ENCODE results near the gene TMEM252.
A peak's percentile ranks its signal among the peaks of the same experiment; 100 is the strongest.

Gene TMEM252

DNA sequence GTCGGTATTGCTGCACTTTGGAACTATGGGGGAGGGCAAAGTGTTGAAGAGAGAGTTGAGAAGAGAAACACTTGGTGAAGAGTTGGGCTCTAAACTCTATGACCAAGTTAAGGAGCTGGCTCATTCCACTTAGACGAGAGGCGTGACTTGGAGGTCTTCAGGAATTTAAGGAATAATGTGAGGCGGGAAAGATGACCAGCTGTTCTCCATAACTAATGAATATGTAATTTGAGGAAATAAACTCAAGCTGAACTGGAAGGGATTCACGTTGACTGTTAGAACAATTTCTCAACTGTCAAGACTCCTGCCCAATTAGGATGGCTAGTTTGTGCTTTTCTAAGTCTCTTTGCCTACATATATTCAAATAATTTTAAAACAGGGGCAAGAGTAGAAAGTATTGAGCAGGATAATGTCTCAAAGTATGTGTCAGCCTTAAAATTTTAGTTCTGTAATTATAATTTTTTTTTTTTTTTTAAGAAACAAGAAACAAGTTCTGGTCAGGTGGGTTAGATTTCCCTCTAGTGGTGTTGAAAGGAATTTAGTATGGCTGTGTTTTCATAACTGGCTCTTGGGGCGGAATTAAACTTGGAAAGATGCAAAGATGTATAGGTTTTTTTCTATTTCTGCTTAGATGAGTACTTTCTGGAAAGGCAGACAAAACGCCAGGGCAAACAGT lies 33.4 kb downstream of the TMEM252 start:
- peak; percentile 9 for DNase-seq
- in situ Hi-C loops (cut with HindIII; ENCODE audit: low pct_ligation_motif_present, low pct_unique_long_range_greater_than_20kb, low sequenced_read_pairs): no loop called here

DNA sequence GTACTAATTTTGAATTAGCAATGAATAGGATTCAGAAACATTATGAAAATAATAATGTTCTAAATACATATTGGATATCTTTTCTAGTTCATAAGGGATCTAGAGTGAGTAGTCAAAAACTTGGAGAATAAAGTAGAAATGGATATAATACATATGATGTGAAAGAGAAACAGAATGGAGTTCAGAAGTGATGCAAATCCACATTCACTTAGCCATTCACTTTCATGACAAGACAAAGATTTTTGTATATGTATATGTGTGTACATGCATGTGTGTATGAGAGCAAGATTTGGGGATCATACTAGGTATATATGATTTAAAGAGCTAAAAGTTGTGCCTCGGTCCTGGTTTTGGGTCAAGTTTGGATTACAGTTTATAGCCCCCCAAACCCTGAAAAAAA lies 34.1 kb downstream of the TMEM252 start:
- in situ Hi-C loops (cut with HindIII; ENCODE audit: low pct_ligation_motif_present, low pct_unique_long_range_greater_than_20kb, low sequenced_read_pairs): no loop called here
- DNase-seq: no peak

- in situ Hi-C loops (cut with HindIII; ENCODE audit: low pct_ligation_motif_present, low pct_unique_long_range_greater_than_20kb, low sequenced_read_pairs): no loop called here
- no peak for DNase-seq
Observed at GRCh38 chr9:68505681-68506409, 34.8 kb downstream of the TMEM252 start.

DNA sequence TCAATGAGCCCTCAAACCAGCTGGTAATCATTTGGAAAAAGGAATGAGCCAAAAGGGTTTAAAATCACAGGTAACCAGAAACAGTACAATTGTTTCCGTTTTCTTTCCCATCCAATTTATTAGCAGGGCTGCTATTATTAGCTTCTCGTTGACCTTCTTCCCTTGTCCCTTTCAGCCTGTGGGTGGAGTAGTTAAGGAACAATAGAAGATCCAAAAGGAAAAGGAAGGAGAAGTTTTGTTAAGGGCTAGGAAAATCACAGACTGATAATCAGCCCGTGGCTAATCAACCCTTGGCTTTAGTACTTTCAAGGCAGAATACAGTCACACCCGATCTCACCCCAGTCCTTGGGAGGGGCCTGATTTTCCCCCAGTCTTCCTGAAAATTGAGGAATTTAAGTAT lies 38.4 kb downstream of the TMEM252 start:
- in situ Hi-C loops (cut with HindIII; ENCODE audit: low pct_ligation_motif_present, low pct_unique_long_range_greater_than_20kb, low sequenced_read_pairs): no loop called here
- no peak for DNase-seq

GRCh38 chr9:68500457-68501381 lies 40.0 kb downstream of the TMEM252 start:
- DNase-seq: no peak
- in situ Hi-C loops (cut with HindIII; ENCODE audit: low pct_ligation_motif_present, low pct_unique_long_range_greater_than_20kb, low sequenced_read_pairs): no loop called here

GRCh38 chr9:68498816-68499215 lies 41.9 kb downstream of the TMEM252 start:
- DNase-seq: no peak
- in situ Hi-C loops (cut with HindIII; ENCODE audit: low pct_ligation_motif_present, low pct_unique_long_range_greater_than_20kb, low sequenced_read_pairs): no loop called here

DNA sequence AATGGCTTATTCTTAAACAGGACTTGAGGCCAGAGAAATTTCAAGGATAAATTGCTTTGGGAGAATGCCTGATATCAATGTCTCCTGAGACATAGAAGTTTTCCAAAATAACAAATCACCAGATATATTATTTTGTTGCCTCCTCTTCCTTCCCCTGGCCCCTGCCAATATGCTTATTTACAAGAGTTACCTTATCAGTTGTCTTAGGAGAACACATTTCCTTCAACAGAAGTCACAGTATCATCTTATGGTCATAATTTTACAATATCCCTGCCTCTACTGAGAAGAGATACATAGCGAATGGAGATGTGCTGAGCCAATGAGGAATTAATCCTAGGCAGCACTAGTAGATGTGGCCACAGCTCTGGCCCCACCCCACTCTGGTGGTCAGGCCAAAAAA lies 43.1 kb downstream of the TMEM252 start:
- in situ Hi-C loops (cut with HindIII; ENCODE audit: low pct_ligation_motif_present, low pct_unique_long_range_greater_than_20kb, low sequenced_read_pairs): no loop called here
- DNase-seq: no peak

DNA sequence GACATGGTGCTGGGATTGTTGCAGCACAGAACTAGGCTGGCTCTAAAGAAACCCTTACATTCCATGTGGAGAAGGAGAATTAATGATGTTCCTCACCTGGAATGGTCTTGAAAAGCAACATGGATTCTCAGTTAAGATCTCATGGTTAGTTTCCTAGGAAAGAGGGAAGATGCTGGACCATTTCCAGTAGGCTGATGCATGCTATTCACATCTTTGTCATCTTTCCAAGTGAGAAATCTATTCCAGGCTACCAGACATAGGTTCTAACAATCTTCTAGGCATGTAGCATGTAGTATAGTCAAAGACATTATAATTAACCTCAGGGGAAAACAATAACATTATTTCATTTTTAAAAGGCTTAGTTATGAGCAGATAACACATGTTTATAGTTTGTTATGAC lies 44.3 kb downstream of the TMEM252 start:
- no peak for DNase-seq
- in situ Hi-C loops (cut with HindIII; ENCODE audit: low pct_ligation_motif_present, low pct_unique_long_range_greater_than_20kb, low sequenced_read_pairs): no loop called here

DNA sequence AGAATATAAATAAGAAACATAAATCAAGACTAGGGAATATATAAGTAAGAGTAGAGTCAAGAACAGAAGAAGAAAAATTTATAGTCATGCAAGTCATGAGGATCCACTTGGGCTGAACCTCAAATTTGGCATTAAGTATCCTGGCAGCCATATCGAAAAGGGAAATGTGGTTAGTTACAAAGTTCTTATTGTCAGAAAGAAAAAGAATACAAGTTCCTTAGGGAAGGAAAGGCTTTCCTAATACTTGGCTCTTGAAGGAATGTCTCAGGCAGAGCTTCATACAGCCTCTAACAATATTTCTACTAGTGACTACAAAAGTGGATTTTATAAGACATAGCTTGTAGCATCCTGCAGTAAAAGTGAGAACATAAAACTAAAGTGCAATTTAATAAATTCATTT lies 45.4 kb downstream of the TMEM252 start:
- in situ Hi-C loops (cut with HindIII; ENCODE audit: low pct_ligation_motif_present, low pct_unique_long_range_greater_than_20kb, low sequenced_read_pairs): no loop called here
- DNase-seq: no peak

GRCh38 chr9:68493958-68494577 lies 46.6 kb downstream of the TMEM252 start:
- DNase-seq: no peak
- in situ Hi-C loops (cut with HindIII; ENCODE audit: low pct_ligation_motif_present, low pct_unique_long_range_greater_than_20kb, low sequenced_read_pairs): no loop called here

DNA sequence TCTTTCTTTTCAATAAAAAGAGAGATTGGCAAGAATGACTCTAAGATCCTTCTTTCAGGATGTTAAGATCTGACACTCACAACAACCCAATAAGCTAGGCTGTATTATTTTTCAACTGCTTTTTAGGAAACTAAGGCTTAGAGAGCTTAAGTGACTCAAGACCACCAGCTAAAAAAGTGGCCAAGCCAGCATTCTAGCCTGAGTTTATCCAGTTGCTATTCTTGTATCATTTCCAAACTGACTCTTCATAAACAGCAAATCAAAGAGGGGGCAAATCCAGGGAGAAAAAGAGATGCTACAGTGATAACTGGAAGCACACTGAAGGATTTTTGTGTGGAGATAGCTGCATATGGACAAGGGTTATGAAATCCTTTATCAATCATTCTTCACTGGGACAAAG lies 47.1 kb downstream of the TMEM252 start:
- DNase-seq: no peak
- in situ Hi-C loops (cut with HindIII; ENCODE audit: low pct_ligation_motif_present, low pct_unique_long_range_greater_than_20kb, low sequenced_read_pairs): no loop called here

DNA sequence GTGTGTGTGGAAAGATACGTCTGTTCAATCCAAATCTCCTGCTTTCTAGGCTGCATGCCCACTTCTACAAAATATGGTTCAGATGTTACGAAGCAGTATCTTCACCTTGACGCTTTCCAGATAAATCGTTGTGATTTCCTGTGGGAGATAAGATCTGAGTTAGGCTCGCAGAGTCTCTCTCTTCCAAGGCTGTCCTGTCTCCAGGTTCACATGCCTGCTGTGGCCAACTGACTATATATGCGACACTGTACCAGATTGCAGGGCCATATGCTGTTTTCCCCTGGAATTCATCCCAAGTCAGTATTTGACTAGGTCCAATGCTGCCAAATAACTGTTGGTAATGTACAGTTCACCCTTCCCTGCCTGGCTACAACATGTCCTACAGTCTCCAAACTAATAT lies 47.9 kb downstream of the TMEM252 start:
- no peak for DNase-seq
- in situ Hi-C loops (cut with HindIII; ENCODE audit: low pct_ligation_motif_present, low pct_unique_long_range_greater_than_20kb, low sequenced_read_pairs): no loop called here

GRCh38 chr9:68489646-68490045 lies 51.0 kb downstream of the TMEM252 start:
- in situ Hi-C loops (cut with HindIII; ENCODE audit: low pct_ligation_motif_present, low pct_unique_long_range_greater_than_20kb, low sequenced_read_pairs): no loop called here
- no peak for DNase-seq

- in situ Hi-C loops (cut with HindIII; ENCODE audit: low pct_ligation_motif_present, low pct_unique_long_range_greater_than_20kb, low sequenced_read_pairs): no loop called here
- DNase-seq: no peak
Observed at GRCh38 chr9:68488126-68488525, 52.6 kb downstream of the TMEM252 start.
